NCI-H82 (cell line): Measurements from ENCODE around the gene CREB5.
"Not testable (repeated sequence)": the region's sequence is repeated elsewhere in the genome, so short reads cannot be mapped to it uniquely, and the experiment has no call there.

Experiments used
- DNase-seq: peaks from one replicate; lab custom pipeline; 2025; lab: John Stamatoyannopoulos, UW

CREB5 gene

DNA sequence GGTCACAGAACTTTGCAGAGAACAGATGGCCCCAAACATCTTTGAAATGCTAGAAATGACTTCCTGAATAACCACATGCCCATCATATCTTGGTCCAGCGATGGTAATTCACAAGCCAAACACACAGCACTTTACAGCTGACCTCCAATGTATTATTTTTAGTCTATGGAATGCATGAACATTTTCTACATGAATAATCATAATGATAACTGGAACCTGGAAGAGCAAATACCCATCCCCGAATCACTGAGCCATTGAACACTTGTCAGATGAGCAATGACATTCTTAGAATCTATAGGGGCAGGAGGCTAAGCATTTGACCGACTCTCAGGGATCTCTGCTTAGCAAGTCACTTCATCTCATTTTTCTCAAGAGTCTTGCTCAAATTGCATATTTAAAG, 167.3 kb downstream of the CREB5 start:
- no peak for DNase-seq

- DNase-seq: no peak
Observed at GRCh38 chr7:28580665-28581064, 168.3 kb downstream of the CREB5 start.

GRCh38 chr7:28581351-28581750, 169.0 kb downstream of the CREB5 start:
- DNase-seq: no peak

DNA sequence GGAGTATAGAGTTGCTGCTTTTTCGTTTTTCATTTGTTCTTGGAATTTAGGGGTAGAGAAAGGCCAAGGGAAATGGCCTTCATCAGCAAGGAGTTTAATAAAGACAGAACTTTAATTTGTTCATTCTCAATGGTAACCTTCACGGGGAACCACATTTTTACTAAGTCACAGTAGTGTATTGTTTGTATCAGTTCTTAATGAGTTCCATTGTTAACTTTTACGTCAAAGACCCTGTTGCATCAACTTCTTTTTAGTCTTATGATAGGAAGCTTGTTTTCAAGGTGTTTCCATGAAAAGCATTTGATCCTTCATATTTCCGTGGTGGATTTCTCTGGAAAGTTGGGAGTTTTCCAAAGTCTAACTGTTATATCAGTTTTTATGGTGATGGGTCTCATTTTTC, 169.9 kb downstream of the CREB5 start:
- DNase-seq: no peak

GRCh38 chr7:28584235-28584634, 171.9 kb downstream of the CREB5 start:
- DNase-seq: peak; percentile 82

DNA sequence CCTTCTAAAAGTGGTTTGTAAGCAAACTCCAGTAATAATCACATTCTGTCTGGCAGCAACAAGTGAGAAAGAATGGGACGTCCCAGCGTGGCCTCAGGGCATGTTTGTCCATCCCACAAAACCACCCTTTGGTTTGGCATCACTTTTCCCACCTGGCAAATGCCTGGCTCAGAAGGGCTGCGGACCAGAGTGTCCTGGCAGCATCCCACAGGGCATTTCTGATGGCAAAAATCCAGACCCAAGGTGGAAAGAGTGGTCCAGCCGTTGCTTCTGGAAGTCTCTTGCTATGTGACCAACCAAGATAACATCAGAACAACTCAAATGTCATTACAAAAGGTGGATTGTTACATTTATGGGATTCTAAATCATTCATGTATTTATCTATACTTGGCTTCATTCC, 174.4 kb downstream of the CREB5 start:
- DNase-seq: peak; percentile 39

GRCh38 chr7:28587211-28587610, 174.9 kb downstream of the CREB5 start:
- DNase-seq: peak; percentile 39

DNA sequence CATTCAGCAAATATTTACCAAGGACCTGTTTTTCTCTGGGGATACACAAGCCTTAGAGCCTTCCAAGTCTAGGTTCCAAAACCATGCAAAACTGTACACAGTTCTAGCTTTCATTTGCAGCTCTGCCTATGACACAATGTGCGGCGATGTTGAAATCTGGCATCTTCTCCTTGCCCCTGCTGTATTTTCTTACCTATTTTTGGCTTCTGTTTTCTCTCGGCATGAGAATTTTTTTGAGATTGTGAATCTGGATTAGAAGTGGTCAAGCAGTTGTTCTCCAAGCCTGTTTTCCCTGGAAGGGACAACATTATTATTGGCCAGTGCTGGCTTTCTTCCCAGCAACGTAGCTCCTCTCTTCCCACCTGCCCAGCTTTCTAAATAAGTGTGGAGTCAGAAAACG, 176.3 kb downstream of the CREB5 start:
- DNase-seq: no peak

- DNase-seq: no peak
Observed at GRCh38 chr7:28591041-28591674, 178.8 kb downstream of the CREB5 start.

- DNase-seq: no peak
Observed at GRCh38 chr7:28591725-28592349, 179.5 kb downstream of the CREB5 start.

DNA sequence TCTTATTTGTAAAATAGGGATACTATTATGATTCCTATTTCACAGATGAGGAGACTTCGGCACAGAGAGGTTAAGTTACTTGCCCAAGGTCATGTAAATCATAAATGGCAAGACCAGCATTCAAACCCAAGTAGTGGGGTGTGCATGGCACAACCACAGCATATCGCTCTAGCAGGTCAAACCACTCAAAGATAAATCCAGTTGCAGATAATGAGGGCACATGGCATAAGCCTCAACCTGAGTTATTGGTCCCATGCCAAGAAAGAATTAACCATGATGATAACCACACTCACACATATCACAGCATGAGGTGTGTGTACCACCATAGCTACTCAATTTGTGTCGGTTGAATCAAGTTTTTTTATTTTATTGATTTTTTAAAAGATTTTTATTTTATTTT, 180.5 kb downstream of the CREB5 start:
- DNase-seq: peak; percentile 36

DNA sequence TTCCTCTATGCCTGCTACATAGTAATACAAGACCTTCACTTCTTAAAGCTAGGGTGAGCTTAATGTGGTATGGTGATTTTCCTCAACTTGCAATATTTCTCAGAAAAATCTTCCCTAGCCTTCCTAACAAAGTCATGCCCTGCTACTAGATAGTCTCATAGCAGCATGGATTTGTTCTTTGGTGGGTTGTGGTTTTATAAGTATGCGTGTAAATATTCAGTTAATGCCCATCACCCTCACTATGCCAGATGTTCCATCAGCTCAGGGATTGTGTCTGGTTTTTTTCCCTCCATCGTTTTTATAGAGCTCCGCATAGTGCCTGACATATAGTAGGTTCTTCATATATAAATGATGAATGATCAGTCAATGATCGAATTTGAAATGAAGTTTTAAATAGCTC, 182.8 kb downstream of the CREB5 start:
- peak; percentile 16 for DNase-seq

DNA sequence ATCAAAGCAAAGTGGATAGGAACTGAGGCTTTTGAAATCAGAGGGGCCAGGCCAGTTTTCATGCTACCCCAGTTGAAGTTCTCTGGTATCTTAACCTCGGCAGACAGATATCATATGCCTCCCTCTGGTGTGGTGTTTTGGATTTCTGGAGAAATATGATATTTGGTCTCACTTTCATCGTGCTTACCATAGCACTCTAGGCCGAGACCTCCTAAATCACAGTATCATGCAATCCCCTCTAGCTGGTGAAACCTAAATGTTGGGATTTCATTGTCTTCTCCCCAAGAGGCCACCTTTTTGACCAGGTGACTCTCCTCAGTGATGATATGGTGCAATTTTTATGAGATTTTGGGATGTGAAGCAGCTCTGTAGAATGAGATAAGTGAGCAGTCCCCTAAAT, 183.5 kb downstream of the CREB5 start:
- DNase-seq: no peak

- DNase-seq: no peak
Observed at GRCh38 chr7:28596245-28596935, 184.1 kb downstream of the CREB5 start.

GRCh38 chr7:28597284-28597683, 185.0 kb downstream of the CREB5 start:
- no peak for DNase-seq

- not testable (repeated sequence) for DNase-seq
Observed at GRCh38 chr7:28598037-28598436, 185.7 kb downstream of the CREB5 start.

DNA sequence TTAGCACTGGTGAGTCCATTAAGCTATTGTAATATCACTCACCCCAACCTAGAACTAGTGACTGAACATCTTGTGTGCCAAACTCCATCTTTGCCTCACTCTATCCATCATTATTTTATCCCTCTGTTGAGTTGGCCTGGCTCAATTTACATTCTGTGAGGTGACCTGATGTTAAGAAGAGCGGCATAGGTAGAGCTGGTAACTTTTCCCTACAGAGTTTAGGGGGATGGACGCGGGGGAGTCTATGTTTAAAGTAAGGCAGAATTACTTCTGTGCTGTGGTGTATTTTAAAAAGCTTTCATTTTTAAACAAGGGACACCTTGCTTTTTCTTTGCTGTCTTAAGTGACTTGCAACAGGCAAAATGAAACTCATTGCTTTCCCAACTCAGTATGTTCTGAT, 186.3 kb downstream of the CREB5 start:
- DNase-seq: no peak

- DNase-seq: no peak
Observed at GRCh38 chr7:28599411-28599810, 187.1 kb downstream of the CREB5 start.

- no peak for DNase-seq
Observed at GRCh38 chr7:28602282-28602681, 190.0 kb downstream of the CREB5 start.

GRCh38 chr7:28605427-28606085, 193.2 kb downstream of the CREB5 start:
- no peak for DNase-seq

- no peak for DNase-seq
Observed at GRCh38 chr7:28606421-28606820, 194.1 kb downstream of the CREB5 start.

GRCh38 chr7:28607855-28608193, 195.5 kb downstream of the CREB5 start:
- no peak for DNase-seq

GRCh38 chr7:28608237-28608656, 195.9 kb downstream of the CREB5 start:
- no peak for DNase-seq
